ENCODE results near the gene SORCS3. TPM values are rescaled to one million over a fixed set of nuclear protein-coding genes. Genes with fewer than 3 reads are reported as not detected.
A peak's percentile ranks its signal among the peaks of the same experiment; 100 is the strongest.

Gene SORCS3
- total RNA-seq, 1 experiment from 2014 or later = 0.04 TPM

- Histone ChIP-seq H2BK20ac (ENCODE audit: low read depth, low read length, poor library complexity, severe bottlenecking) (no peak overlapping the region), H3K14ac (ENCODE audit: insufficient read depth, low read length) (no peak overlapping the region; the same call in 1 of the 2 replicates), H2BK120ac (ENCODE audit: low read depth, low read length, poor library complexity, severe bottlenecking) (no peak overlapping the region), H3K9me3 (ENCODE audit: control insufficient read depth, low read depth, low read length) (no peaks in the 10 kb centered on the region), H3K23me2 (ENCODE audit: insufficient read length, low read depth, low read length, poor library complexity, severe bottlenecking) (peaks cover 6% of the 10 kb centered on the region), H3K79me1 (ENCODE audit: insufficient read depth, low read depth, low read length, poor library complexity, severe bottlenecking) (no peaks in the 10 kb centered on the region), H4K5ac (ENCODE audit: insufficient read length, low read depth, low read length) (no peak overlapping the region), H3K4ac (ENCODE audit: low read depth, low read length) (no peak overlapping the region), H3K4me2 (ENCODE audit: insufficient read depth, insufficient read length, low read length) (peak overlapping the region; percentile 66), H2BK5ac (ENCODE audit: insufficient read length, low read length) (no peak overlapping the region), H4K20me1 (ENCODE audit: control insufficient read depth, insufficient read depth, insufficient read length) (no peaks in the 10 kb centered on the region), H3K23ac (ENCODE audit: insufficient read length, low read depth, low read length) (no peak overlapping the region), H3K56ac (ENCODE audit: insufficient read length, low read depth, low read length) (no peak overlapping the region), H2AFZ (ENCODE audit: low read length) (no peak overlapping the region), H3T11ph (ENCODE audit: low read length) (no peak overlapping the region), H2BK12ac (ENCODE audit: insufficient read length, low read depth, low read length) (no peak overlapping the region), H3K4me1 (ENCODE audit: insufficient read depth, low read length) (no peaks in the 10 kb centered on the region), H3K27me3 (ENCODE audit: insufficient read depth, low read length) (no peaks in the 10 kb centered on the region), H4K91ac (ENCODE audit: insufficient read length, low read depth, low read length) (no peak overlapping the region), H2BK15ac (ENCODE audit: low read depth, low read length) (no peak overlapping the region), H2AK5ac (ENCODE audit: insufficient read length, low read length) (no peak overlapping the region), H4K8ac (replicated peaks; ENCODE audit: insufficient read length, low read depth, low read length) (no peak overlapping the region), H3K9ac (ENCODE audit: extremely low read depth, insufficient read length, low read length) (peak overlapping the region; percentile 28), H3K27ac (ENCODE audit: insufficient read length, low read depth, low read length) (no peak overlapping the region), H3K18ac (ENCODE audit: insufficient read length, low read depth, low read length) (peak overlapping the region; percentile 52), H3K79me2 (ENCODE audit: insufficient read depth, low read length) (no peaks in the 10 kb centered on the region)
- H3K27me3 Mint-ChIP-seq (ENCODE audit: low read depth) = peaks cover 58% of the 10 kb centered on the region
- peak; percentile 17; the same call in 1 of the 3 replicates for TF ChIP-seq CTCF (conservative IDR thresholded peaks at IDR 0.05)
- H3K36me3 Mint-ChIP-seq (ENCODE audit: insufficient read depth in 1 of 3, low read depth in 3 of 3) = no peaks in the 10 kb centered on the region
- no CpG with 5 or more reads among the region's 35 CpGs for WGBS (ENCODE audit: extremely low coverage, insufficient read length, low lambda C conversion rate)
- H3K9me3 Mint-ChIP-seq = no peaks in the 10 kb centered on the region
- H3K4me3 Mint-ChIP-seq = peak overlapping the region; percentile 77 to 79
- H3K27ac Mint-ChIP-seq = peak overlapping the region in 1 of 3 experiments; percentile 95; a peak in 2 of 7 replicates
- peaks cover 7 to 11% of the 10 kb centered on the region in 2 experiments; a peak in 3 of 4 replicates for H3K4me1 Mint-ChIP-seq
- DNase-seq = peak; percentile 75
Measured at GRCh38 chr10:104680467-104681401, 39.6 kb downstream of the SORCS3 start.

Data from H9 (cell line).